Esophagus muscularis mucosa (tissue), 4 donors: ENCODE measurements around the gene LRRC4B. TPM values are rescaled to one million over a fixed set of nuclear protein-coding genes. Genes with fewer than 3 reads are reported as not detected.
"Not testable (repeated sequence)": the region's sequence is repeated elsewhere in the genome, so short reads cannot be mapped to it uniquely, and the experiment has no call there.

ENCODE experiments used
- DNase-seq: peaks from one replicate; pipeline ENCODE4 v3.0.0-alpha.2; 2017; ENCODE audit errors: extremely low spot score
- H3K27ac ChIP-seq, 4 donors: fragments of 200-600 bp; sonication (generic); replicated peaks in 1 of 4; 1 replicate in 3 of 4; 2 replicates in 1 of 4; pipeline ENCODE4 v1.5.1; 2016 to 2019; ENCODE audit warnings: mild to moderate bottlenecking in 1 of 4
- H3K27me3 ChIP-seq, 4 donors: fragments of 200-600 bp; sonication (generic); one replicate each; pipeline versions ENCODE4 v1.5.1 to v1.6.0; 2016 to 2019
- H3K36me3 ChIP-seq, 4 donors: fragments of 200-600 bp; sonication (generic); one replicate each; pipeline ENCODE4 v1.5.1; 2016 to 2019
- H3K4me1 ChIP-seq, 4 donors: fragments of 200-600 bp; sonication (generic); one replicate each; pipeline ENCODE4 v1.5.1; 2016 to 2019
- H3K4me3 ChIP-seq, 4 donors: fragments of 200-600 bp; sonication (generic); 1 replicate in 2 of 4; 2 replicates in 2 of 4; pipeline ENCODE4 v1.5.1; 2016 to 2019; ENCODE audit warnings: mild to moderate bottlenecking in 4 of 4, moderate library complexity in 1 of 4
- H3K9me3 ChIP-seq, 4 donors: fragments of 200-600 bp; sonication (generic); 1 replicate in 3 of 4; 2 replicates in 1 of 4; pipeline ENCODE4 v1.5.1; 2016 to 2019
- CTCF ChIP-seq, 3 experiments: fragments of 200-600 bp in 2 of 3; fragments of 450-650 bp in 1 of 3; sonication (generic) in 2 of 3; IDR thresholded peaks; one replicate each; pipeline ENCODE4 v1.5.1; 2017 to 2019; ENCODE audit warnings: antibody characterized with exemption in 3 of 3, mild to moderate bottlenecking in 2 of 3, moderate library complexity in 1 of 3
- EP300 ChIP-seq: sonication (generic); formaldehyde crosslinking; IDR thresholded peaks from one replicate; pipeline ENCODE4 v1.6.1; 2017; ENCODE audit warnings: antibody characterized with exemption
- POLR2A ChIP-seq: fragments of 450-650 bp; IDR thresholded peaks from one replicate; pipeline ENCODE4 v1.6.1; 2017; ENCODE audit warnings: antibody characterized with exemption, moderate library complexity, mild to moderate bottlenecking, low read depth
- POLR2AphosphoS5 ChIP-seq, 2 donors: sonication (generic); formaldehyde crosslinking; IDR thresholded peaks; one replicate each; pipeline ENCODE4 v1.6.1; 2017; ENCODE audit warnings: antibody characterized with exemption in 2 of 2
- WGBS: methylation state at CpG from one replicate; pipeline ENCODE4 v1.1.5; 2018; 5-methylcytosine and 5-hydroxymethylcytosine counted together
- intact Hi-C: fragments of 100-400 bp; cut with DNase I; formaldehyde crosslinking; loops from one replicate; pipeline ENCODE4 v1.15.1; 2023
- total RNA-seq, 4 donors: library from RNA; depleted of rRNA; stranded (reverse); fragments of >200 nt; gene quantifications; one replicate each; pipeline versions ENCODE4 v1.1.0 to v1.2.1, GENCODE V29; 2016

The LRRC4B gene
- total RNA-seq, 4 donors from 2014 or later, result 3.7 to 12.5 (median 6.7) TPM

GRCh38 chr19:50604264-50605073 lies 36.2 kb upstream of the LRRC4B start:
- intact Hi-C loops, DNase-seq, H3K36me3 ChIP-seq, H3K27ac ChIP-seq, H3K9me3 ChIP-seq, H3K4me3 ChIP-seq: not testable (repeated sequence)
- 45% methylated on average over 44 of the region's 56 CpGs for WGBS
- Histone ChIP-seq H3K4me1 (peaks cover 0 to 16% (median 6%) of the 10 kb centered on the region in 4 donors), H3K27me3 (peaks cover 0 to 77% (median 6%) of the 10 kb centered on the region in 4 donors)

GRCh38 chr19:50602935-50603334 lies 34.7 kb upstream of the LRRC4B start:
- WGBS, result 78% methylated on average over 4 of the region's 4 CpGs

GRCh38 chr19:50602496-50602895 lies 34.3 kb upstream of the LRRC4B start:
- intact Hi-C loops, result no loop called here
- H3K36me3 ChIP-seq, result no peaks in the 10 kb centered on the region
- DNase-seq, result no peak
- 87% methylated on average over 6 of the region's 6 CpGs for WGBS
- no peak overlapping the region for H3K4me3 ChIP-seq
- H3K27me3 ChIP-seq, result peaks cover 0 to 76% (median 6%) of the 10 kb centered on the region in 4 donors
- no peak for TF ChIP-seq POLR2AphosphoS5 (IDR thresholded peaks at IDR 0.05)
- TF ChIP-seq POLR2A, result no peak
- no peak for TF ChIP-seq EP300
- TF ChIP-seq CTCF (IDR thresholded peaks at IDR 0.05), result no peak
- H3K27ac ChIP-seq, result no peak overlapping the region
- H3K4me1 ChIP-seq, result peaks cover 0 to 8% (median 1%) of the 10 kb centered on the region in 4 donors
- H3K9me3 ChIP-seq, result no peaks in the 10 kb centered on the region

More at GRCh38 chr19:50602935-50603334, 34.7 kb upstream of the LRRC4B start:
- Histone ChIP-seq H3K27me3 (peaks cover 0 to 79% (median 6%) of the 10 kb centered on the region in 4 donors), H3K4me1 (peaks cover 0 to 12% (median 3%) of the 10 kb centered on the region in 4 donors), H3K27ac (no peak overlapping the region), H3K9me3 (no peaks in the 10 kb centered on the region), H3K36me3 (no peaks in the 10 kb centered on the region), H3K4me3 (no peak overlapping the region)
- intact Hi-C loops, result no loop called here
- TF ChIP-seq POLR2A (no peak), EP300 (no peak), POLR2AphosphoS5 (IDR thresholded peaks at IDR 0.05) (no peak), CTCF (IDR thresholded peaks at IDR 0.05) (no peak)
- DNase-seq, result no peak

GRCh38 chr19:50602089-50602422 lies 33.8 kb upstream of the LRRC4B start:
- no peak overlapping the region for H3K4me3 ChIP-seq
- no peaks in the 10 kb centered on the region for H3K36me3 ChIP-seq
- intact Hi-C loops, result no loop called here
- WGBS, result 83% methylated on average over 5 of the region's 5 CpGs
- H3K4me1 ChIP-seq, result peaks cover 0 to 5% (median 0%) of the 10 kb centered on the region in 4 donors
- peaks cover 0 to 72% (median 6%) of the 10 kb centered on the region in 4 donors for H3K27me3 ChIP-seq
- H3K27ac ChIP-seq, result no peak overlapping the region
- no peak for DNase-seq
- TF ChIP-seq POLR2A (no peak), POLR2AphosphoS5 (IDR thresholded peaks at IDR 0.05) (no peak), EP300 (no peak), CTCF (IDR thresholded peaks at IDR 0.05) (no peak)
- no peaks in the 10 kb centered on the region for H3K9me3 ChIP-seq

GRCh38 chr19:50601407-50602088 lies 33.3 kb upstream of the LRRC4B start:
- peaks cover 0 to 70% (median 6%) of the 10 kb centered on the region in 4 donors for H3K27me3 ChIP-seq
- no peak for TF ChIP-seq EP300
- no peaks in the 10 kb centered on the region for H3K9me3 ChIP-seq
- WGBS, result 76% methylated on average over 11 of the region's 11 CpGs
- intact Hi-C loops, result no loop called here
- H3K27ac ChIP-seq, result no peak overlapping the region
- peaks cover 0 to 5% (median 0%) of the 10 kb centered on the region in 4 donors for H3K4me1 ChIP-seq
- H3K36me3 ChIP-seq, result no peaks in the 10 kb centered on the region
- H3K4me3 ChIP-seq, result no peak overlapping the region
- no peak for DNase-seq
